Kidney (tissue), 14 donors: ENCODE measurements around the gene KCNQ5. TPM values are rescaled to one million over a fixed set of nuclear protein-coding genes. Genes with fewer than 3 reads are reported as not detected.

ENCODE experiments used
- DNase-seq, 5 donors: peaks; one replicate each; pipeline ENCODE4 v3.0.0-alpha.2; 2013 to 2020
- FAIRE-seq: peaks from 2 replicates; lab custom pipeline; 2012; peaks lifted over from hg19 to GRCh38; lab: Jason Lieb, UNC
- H3K27ac ChIP-seq, 2 donors: one replicate each; pipeline ENCODE4 v1.7.0; 2013; ENCODE audit warnings: low read depth in 2 of 2, low read length in 2 of 2, inconsistent platforms in 1 of 2
- H3K27me3 ChIP-seq: one replicate; pipeline ENCODE4 v1.7.1; 2013; ENCODE audit warnings: low read length, inconsistent platforms; ENCODE audit not compliant: control insufficient read depth, insufficient read depth
- H3K36me3 ChIP-seq, 3 donors: one replicate each; pipeline versions ENCODE4 v1.7.0 to v1.7.1; 2013; ENCODE audit warnings: low read length in 3 of 3, control low read depth in 1 of 3, inconsistent platforms in 1 of 3; ENCODE audit not compliant: insufficient read depth in 3 of 3, control insufficient read depth in 2 of 3
- H3K4me1 ChIP-seq, 3 donors: one replicate each; pipeline versions ENCODE4 v1.7.0 to v1.7.1; 2013; ENCODE audit warnings: low read length in 3 of 3, inconsistent platforms in 1 of 3, low read depth in 1 of 3; ENCODE audit not compliant: control insufficient read depth in 2 of 3, insufficient read depth in 2 of 3
- H3K4me3 ChIP-seq, 3 donors: one replicate each; pipeline versions ENCODE4 v1.7.0 to v1.8.1; 2013; ENCODE audit warnings: low read length in 3 of 3, control low read depth in 1 of 3, inconsistent platforms in 1 of 3
- H3K9ac ChIP-seq, 3 donors: one replicate each; pipeline versions ENCODE4 v1.7.0 to v1.7.1; 2013; ENCODE audit warnings: low read length in 3 of 3, control low read depth in 1 of 3, inconsistent platforms in 1 of 3
- H3K9me3 ChIP-seq, 3 donors: one replicate each; pipeline versions ENCODE4 v1.7.0 to v1.7.1; 2013; ENCODE audit warnings: low read length in 3 of 3, control low read depth in 1 of 3, inconsistent platforms in 1 of 3; ENCODE audit not compliant: control insufficient read depth in 2 of 3, insufficient read depth in 1 of 3
- intact Hi-C: fragments of 100-400 bp; cut with DNase I; formaldehyde crosslinking; loops from one replicate; pipeline ENCODE4 v1.11.1; 2022
- polyA plus RNA-seq: library from polyadenylated mRNA; stranded (reverse); fragments of 350-450 nt; fragmentation: Illumina TruSeq; extraction: RNeasy Lipid Tissue Mini Kit (QIAGEN cat#74804); gene quantifications from one replicate; pipeline ENCODE4 v1.2.3, GENCODE V29; 2014; ENCODE audit warnings: low read depth, low replicate concordance; ENCODE audit not compliant: insufficient read depth
- total RNA-seq: library from RNA; stranded (reverse); fragmentation: NEBNext Ultra II Directional; extraction: Animal tissue kit (Norgen Biotek cat#: 25700); gene quantifications from one replicate; pipeline ENCODE4 v1.2.1, GENCODE V29; 2021
- TF ChIP-seq, protein P1 (sequence below): IDR thresholded peaks from 3 replicates; pipeline ENCODE4 v1.5.1; 2012; ENCODE audit warnings: mild to moderate bottlenecking, moderate library complexity, borderline replicate concordance; ENCODE audit not compliant: insufficient read depth; ENCODE audit errors: extremely low read depth
- donor health status: control.
- donor health status: control.
- donor health status: control.
- donor health status: control.
- donor health status: control.
- donor health status: DM: yes; HTN: yes; CAD: no.
- donor health status: Normal renal cell carcinoma (clear cell type).

The KCNQ5 gene
- total and polyA plus RNA-seq, 2 donors from 2014 or later: 0.50 TPM; not detected in 1

DNA sequence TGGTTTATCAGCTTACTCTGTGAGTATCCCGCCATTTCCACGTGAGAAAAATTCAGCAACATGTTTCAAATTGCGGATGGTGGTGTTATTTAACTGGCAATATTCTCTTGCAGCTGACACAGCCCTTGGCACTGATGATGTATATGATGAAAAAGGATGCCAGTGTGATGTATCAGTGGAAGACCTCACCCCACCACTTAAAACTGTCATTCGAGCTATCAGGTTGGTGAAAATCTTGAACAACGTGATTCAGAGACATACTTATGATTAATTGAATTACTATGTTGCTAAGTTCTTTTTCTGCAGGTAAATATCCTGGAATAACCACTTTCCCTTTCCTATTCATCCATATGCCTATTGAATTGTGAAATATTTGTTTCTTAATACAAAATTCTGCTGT, 547.8 kb downstream of the KCNQ5 start:
- Histone ChIP-seq H3K36me3 (no peaks in the 10 kb centered on the region), H3K4me3 (no peak overlapping the region), H3K9ac (no peak overlapping the region), H3K27ac (no peak overlapping the region), H3K9me3 (no peaks in the 10 kb centered on the region), H3K27me3 (no peaks in the 10 kb centered on the region), H3K4me1 (no peaks in the 10 kb centered on the region)
- FAIRE-seq (no peak), DNase-seq (no peak)
- TF ChIP-seq, protein P1, sequence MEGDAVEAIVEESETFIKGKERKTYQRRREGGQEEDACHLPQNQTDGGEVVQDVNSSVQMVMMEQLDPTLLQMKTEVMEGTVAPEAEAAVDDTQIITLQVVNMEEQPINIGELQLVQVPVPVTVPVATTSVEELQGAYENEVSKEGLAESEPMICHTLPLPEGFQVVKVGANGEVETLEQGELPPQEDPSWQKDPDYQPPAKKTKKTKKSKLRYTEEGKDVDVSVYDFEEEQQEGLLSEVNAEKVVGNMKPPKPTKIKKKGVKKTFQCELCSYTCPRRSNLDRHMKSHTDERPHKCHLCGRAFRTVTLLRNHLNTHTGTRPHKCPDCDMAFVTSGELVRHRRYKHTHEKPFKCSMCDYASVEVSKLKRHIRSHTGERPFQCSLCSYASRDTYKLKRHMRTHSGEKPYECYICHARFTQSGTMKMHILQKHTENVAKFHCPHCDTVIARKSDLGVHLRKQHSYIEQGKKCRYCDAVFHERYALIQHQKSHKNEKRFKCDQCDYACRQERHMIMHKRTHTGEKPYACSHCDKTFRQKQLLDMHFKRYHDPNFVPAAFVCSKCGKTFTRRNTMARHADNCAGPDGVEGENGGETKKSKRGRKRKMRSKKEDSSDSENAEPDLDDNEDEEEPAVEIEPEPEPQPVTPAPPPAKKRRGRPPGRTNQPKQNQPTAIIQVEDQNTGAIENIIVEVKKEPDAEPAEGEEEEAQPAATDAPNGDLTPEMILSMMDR: no peak
- intact Hi-C loops: no loop called here

DNA sequence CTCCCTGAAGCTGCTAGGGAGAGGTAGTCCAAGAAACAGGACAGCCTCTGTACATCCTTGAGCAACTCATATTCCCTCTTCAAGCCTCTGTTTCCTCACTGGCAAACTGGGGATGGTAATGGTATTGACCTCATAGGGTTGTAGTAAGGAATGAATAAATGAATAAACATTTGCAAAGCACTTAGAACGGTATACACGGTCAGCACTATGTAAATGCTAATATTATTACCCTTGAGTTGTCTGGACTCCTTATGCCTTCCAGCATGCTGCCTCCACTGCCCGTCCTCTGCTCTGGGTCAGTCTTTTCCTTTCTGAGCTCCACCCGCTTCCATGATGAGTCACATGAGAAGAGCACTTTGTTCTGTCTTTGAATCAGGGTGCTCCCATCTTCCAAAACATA, 552.8 kb downstream of the KCNQ5 start:
- Histone ChIP-seq H3K27me3 (no peaks in the 10 kb centered on the region), H3K9me3 (no peaks in the 10 kb centered on the region), H3K9ac (no peak overlapping the region), H3K27ac (no peak overlapping the region), H3K4me1 (no peaks in the 10 kb centered on the region), H3K4me3 (no peak overlapping the region), H3K36me3 (no peaks in the 10 kb centered on the region)
- intact Hi-C loops: no loop called here
- TF ChIP-seq, protein P1: no peak
- FAIRE-seq: no peak
- DNase-seq: no peak

DNA sequence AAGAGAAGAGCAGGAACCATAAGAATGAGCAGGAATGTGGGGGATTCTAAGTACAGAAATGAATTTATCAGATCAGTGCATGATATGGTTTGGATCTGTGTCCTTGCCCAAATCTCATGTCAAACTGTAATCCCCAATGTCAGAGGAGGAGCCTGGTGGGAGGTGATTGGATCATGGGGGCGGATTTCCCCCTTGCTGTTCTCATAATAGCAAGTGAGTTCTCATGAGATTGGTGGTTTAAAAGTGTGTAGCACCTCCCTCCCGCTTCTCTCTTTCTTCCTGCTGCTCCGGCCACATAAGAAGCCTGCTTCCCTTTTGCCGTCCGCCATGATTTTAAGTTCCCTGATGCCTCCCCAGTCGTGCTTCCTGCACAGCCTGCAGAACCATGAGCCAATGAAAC, 554.2 kb downstream of the KCNQ5 start:
- Histone ChIP-seq H3K4me1 (peaks cover 0 to 2% (median 0%) of the 10 kb centered on the region in 3 donors), H3K9ac (no peak overlapping the region), H3K36me3 (no peaks in the 10 kb centered on the region), H3K27me3 (no peaks in the 10 kb centered on the region), H3K27ac (no peak overlapping the region), H3K4me3 (no peak overlapping the region), H3K9me3 (no peaks in the 10 kb centered on the region)
- TF ChIP-seq, protein P1: no peak
- DNase-seq: no peak
- FAIRE-seq: no peak
- intact Hi-C loops: no loop called here
